Measurements from ENCODE around the gene GBE1. TPM values are rescaled to one million over a fixed set of nuclear protein-coding genes. Genes with fewer than 3 reads are reported as not detected.
A peak's percentile ranks its signal among the peaks of the same experiment; 100 is the strongest.

Gene GBE1
- polyA plus RNA-seq, 1 experiment: 37.0 TPM

GRCh38 chr3:81585937-81586336 lies 175.5 kb downstream of the GBE1 start:
- CTCF ChIA-PET: interaction anchor here (1.3 kb wide), 1 partner anchor 50 kb away, joined by 5 read pairs; no protein-coding TSS in a partner anchor
- H3K36me3 ChIP-seq (ENCODE audit: control insufficient read depth, insufficient read depth, low read length): no peaks in the 10 kb centered on the region; the same call in 1 of the 2 replicates
- H3K4me3 ChIP-seq (ENCODE audit: low read depth, low read length): no peak overlapping the region
- POLR2A ChIA-PET: interaction anchor here (0.7 kb wide), 1 partner anchor 13 kb away, joined by 4 read pairs; no protein-coding TSS in a partner anchor
- TF ChIP-seq, protein P1, sequence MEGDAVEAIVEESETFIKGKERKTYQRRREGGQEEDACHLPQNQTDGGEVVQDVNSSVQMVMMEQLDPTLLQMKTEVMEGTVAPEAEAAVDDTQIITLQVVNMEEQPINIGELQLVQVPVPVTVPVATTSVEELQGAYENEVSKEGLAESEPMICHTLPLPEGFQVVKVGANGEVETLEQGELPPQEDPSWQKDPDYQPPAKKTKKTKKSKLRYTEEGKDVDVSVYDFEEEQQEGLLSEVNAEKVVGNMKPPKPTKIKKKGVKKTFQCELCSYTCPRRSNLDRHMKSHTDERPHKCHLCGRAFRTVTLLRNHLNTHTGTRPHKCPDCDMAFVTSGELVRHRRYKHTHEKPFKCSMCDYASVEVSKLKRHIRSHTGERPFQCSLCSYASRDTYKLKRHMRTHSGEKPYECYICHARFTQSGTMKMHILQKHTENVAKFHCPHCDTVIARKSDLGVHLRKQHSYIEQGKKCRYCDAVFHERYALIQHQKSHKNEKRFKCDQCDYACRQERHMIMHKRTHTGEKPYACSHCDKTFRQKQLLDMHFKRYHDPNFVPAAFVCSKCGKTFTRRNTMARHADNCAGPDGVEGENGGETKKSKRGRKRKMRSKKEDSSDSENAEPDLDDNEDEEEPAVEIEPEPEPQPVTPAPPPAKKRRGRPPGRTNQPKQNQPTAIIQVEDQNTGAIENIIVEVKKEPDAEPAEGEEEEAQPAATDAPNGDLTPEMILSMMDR (IDR thresholded peaks at IDR 0.05; ENCODE audit: insufficient read depth, low read depth, low read length): no peak
- H3K27me3 ChIP-seq (ENCODE audit: control insufficient read depth, insufficient read depth, low read length): no peaks in the 10 kb centered on the region
- DNase-seq (ENCODE audit: low read depth): no peak

- TF ChIP-seq, protein P1 (IDR thresholded peaks at IDR 0.05; ENCODE audit: insufficient read depth, low read depth, low read length): no peak
- Histone ChIP-seq H3K4me3 (ENCODE audit: low read depth, low read length) (no peak overlapping the region), H3K27me3 (ENCODE audit: control insufficient read depth, insufficient read depth, low read length) (no peaks in the 10 kb centered on the region), H3K36me3 (ENCODE audit: control insufficient read depth, insufficient read depth, low read length) (peaks cover 2% of the 10 kb centered on the region; the same call in 1 of the 2 replicates)
- no peak for DNase-seq (ENCODE audit: low read depth)
- CTCF ChIA-PET: no interaction called here
- POLR2A ChIA-PET: no interaction called here
These were observed 176.4 kb downstream of the GBE1 start for GRCh38 chr3:81585056-81585455.

- no peak for DNase-seq (ENCODE audit: low read depth)
- CTCF ChIA-PET: interaction anchor here (0.8 to 1.5 kb wide), 3 partner anchors 30 to 91 kb away, joined by 3 to 4 read pairs (median 3); no protein-coding TSS in a partner anchor
- TF ChIP-seq, protein P1 (IDR thresholded peaks at IDR 0.05; ENCODE audit: insufficient read depth, low read depth, low read length): peak; percentile 80
These were observed 179.4 kb downstream of the GBE1 start for GRCh38 chr3:81581966-81582599.

DNA sequence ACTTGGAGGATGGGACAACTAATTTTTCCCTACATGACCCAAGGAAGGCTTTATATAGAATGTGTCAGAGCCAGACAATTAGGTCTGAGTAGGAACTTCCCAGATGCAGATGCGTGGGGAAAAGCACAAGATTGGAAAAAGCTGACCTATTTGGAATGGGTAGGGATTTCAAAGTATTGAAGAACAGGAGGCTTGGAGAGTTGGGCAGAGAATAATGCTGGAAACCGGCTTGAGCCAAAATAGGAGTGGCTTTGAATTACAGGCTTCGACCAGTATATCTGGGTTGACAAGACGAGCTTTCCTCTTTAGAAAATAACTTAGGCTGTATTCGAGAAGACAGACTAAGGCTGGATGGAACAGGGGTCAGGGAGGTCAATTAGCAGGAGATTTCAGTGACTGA lies 181.1 kb downstream of the GBE1 start:
- Histone ChIP-seq H3K27me3 (ENCODE audit: control insufficient read depth, insufficient read depth, low read length) (no peaks in the 10 kb centered on the region), H3K4me3 (ENCODE audit: low read depth, low read length) (no peak overlapping the region), H3K36me3 (ENCODE audit: control insufficient read depth, insufficient read depth, low read length) (peaks cover 2% of the 10 kb centered on the region; the same call in 1 of the 2 replicates)
- no peak for DNase-seq (ENCODE audit: low read depth)
- CTCF ChIA-PET: interaction anchor here (1.2 kb wide), 1 partner anchor 60 kb away, joined by 3 read pairs; no protein-coding TSS in a partner anchor
- POLR2A ChIA-PET: no interaction called here
- TF ChIP-seq, protein P1 (IDR thresholded peaks at IDR 0.05; ENCODE audit: insufficient read depth, low read depth, low read length): no peak

More at GRCh38 chr3:81581966-81582599, 179.4 kb downstream of the GBE1 start:
- H3K4me3 ChIP-seq (ENCODE audit: low read depth, low read length): no peak overlapping the region
- H3K27me3 ChIP-seq (ENCODE audit: control insufficient read depth, insufficient read depth, low read length): no peaks in the 10 kb centered on the region
- POLR2A ChIA-PET: no interaction called here
- H3K36me3 ChIP-seq (ENCODE audit: control insufficient read depth, insufficient read depth, low read length): peaks cover 2% of the 10 kb centered on the region; the same call in 1 of the 2 replicates

GRCh38 chr3:81579744-81580143 lies 181.7 kb downstream of the GBE1 start:
- Histone ChIP-seq H3K36me3 (ENCODE audit: control insufficient read depth, insufficient read depth, low read length) (peaks cover 2% of the 10 kb centered on the region; the same call in 1 of the 2 replicates), H3K27me3 (ENCODE audit: control insufficient read depth, insufficient read depth, low read length) (no peaks in the 10 kb centered on the region), H3K4me3 (ENCODE audit: low read depth, low read length) (no peak overlapping the region)
- POLR2A ChIA-PET: no interaction called here
- no peak for DNase-seq (ENCODE audit: low read depth)
- TF ChIP-seq, protein P1 (IDR thresholded peaks at IDR 0.05; ENCODE audit: insufficient read depth, low read depth, low read length): no peak
- CTCF ChIA-PET: no interaction called here
